ENCODE data around the gene RHOBTB1.
"Not testable (repeated sequence)": the region's sequence is repeated elsewhere in the genome, so short reads cannot be mapped to it uniquely, and the experiment has no call there.

The RHOBTB1 gene

DNA sequence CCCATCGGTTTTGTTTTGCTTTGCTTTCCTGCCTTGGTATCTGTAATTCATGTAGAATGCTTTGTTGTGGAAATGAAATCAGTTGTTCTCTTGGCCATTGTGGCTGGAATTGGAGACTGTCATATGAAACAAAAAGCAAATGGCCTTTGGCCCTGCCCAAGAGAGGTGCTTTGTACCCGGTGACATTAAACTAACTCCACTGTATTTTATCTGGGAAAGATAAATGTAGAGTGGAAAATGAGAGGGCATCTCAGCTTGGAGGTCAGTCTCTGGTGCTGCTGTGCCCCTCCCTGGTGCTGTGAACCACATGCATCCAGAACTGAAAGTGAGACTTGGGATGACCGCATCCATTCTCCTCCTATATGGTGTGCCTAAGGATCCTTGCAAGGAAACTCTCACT is 90.3 kb downstream of the RHOBTB1 start:
- DNase-seq: no peak

DNA sequence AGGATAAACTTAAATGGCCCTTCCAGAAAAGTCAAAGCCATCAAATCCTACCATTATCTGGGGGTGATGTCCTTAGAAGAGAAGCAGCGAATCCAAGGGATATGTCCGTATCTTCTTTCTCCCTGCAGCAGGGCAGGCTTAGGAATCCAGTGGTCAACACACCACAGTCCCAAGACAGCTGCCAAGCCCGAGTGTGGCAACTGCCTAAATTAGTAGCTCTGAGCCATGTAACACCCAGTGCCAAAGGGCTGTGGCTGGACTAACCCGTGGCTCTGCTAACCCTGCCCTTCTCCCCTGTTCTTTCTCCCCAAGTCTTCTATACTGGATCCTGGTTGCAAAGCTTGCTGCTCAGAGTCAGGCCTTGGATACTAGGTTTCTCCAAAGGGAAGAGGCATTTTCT is 90.9 kb downstream of the RHOBTB1 start:
- no peak for DNase-seq

GRCh38 chr10:60849740-60850139 is 94.2 kb downstream of the RHOBTB1 start:
- DNase-seq: no peak

- no peak for DNase-seq
Measured at GRCh38 chr10:60849217-60849616, 94.8 kb downstream of the RHOBTB1 start.

- DNase-seq: no peak
Measured at GRCh38 chr10:60848680-60849079, 95.3 kb downstream of the RHOBTB1 start.

- no peak for DNase-seq
Measured at GRCh38 chr10:60848126-60848525, 95.9 kb downstream of the RHOBTB1 start.

DNA sequence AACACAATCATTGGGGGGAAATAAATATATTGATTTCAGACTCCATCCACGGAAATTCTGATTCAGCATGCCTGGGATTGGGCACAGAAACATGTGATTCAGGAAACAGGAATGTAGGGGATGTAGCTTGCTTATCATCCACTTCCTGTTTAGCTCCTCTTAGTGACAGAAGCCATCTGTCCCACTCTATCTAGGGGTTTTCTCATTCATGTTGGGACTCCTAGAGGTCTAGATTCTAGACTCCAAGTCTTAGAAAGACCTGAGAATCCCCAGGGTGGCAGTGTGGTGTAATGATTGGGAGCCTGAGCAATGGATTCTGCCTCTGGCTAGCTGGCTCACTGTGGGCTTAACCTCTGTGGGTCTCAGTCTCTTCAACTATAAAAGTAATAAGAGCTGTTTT is 97.8 kb downstream of the RHOBTB1 start:
- DNase-seq: no peak

- DNase-seq: no peak
Measured at GRCh38 chr10:60845038-60845437, 98.9 kb downstream of the RHOBTB1 start.

DNA sequence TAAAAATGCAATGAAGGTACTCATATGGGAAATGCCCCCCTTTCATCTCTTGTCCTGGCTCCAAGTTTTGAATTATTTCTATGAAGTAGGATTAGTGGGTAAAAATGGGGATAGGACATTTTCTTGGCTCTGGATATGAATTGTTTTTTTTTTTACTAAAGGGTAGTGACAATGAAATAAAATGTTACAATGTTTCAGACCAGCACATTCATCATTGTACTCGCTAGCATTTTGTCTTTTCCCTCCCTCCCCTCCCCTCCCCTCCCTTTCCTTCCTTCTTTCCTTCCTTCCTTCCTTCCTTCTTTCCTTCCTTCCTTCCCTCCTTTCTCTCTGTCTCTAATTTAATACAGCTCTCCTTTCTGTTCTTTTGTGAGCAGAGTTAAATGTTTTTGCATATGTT is 101.3 kb downstream of the RHOBTB1 start:
- DNase-seq: no peak

DNA sequence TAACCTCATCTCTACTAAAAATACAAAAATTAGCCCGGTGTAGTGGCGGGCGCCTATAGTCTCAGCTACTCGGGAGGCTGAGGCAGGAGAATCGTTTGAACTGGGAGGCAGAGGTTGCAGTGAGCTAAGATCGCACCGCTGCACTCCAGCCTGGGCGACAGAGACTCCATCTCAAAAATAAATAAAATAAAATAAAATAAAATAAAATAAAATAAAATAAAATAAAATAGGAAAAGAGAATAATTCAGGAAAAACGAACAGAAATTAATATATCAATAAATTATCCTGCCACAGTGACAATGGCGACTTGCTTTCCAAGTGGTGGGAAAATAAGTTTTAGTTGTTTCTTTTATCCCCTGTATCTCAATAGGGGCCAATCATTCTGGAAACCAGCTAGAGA is 102.8 kb downstream of the RHOBTB1 start:
- DNase-seq: not testable (repeated sequence)

- DNase-seq: no peak
Measured at GRCh38 chr10:60835049-60835448, 108.9 kb downstream of the RHOBTB1 start.

GRCh38 chr10:60834401-60834800 is 109.6 kb downstream of the RHOBTB1 start:
- no peak for DNase-seq

- not testable (repeated sequence) for DNase-seq
Measured at GRCh38 chr10:60832136-60832535, 111.8 kb downstream of the RHOBTB1 start.

GRCh38 chr10:60828489-60828852 is 115.5 kb downstream of the RHOBTB1 start:
- no peak for DNase-seq

GRCh38 chr10:60827791-60828488 is 116.0 kb downstream of the RHOBTB1 start:
- no peak for DNase-seq

- DNase-seq: no peak
Measured at GRCh38 chr10:60825520-60825919, 118.5 kb downstream of the RHOBTB1 start.

GRCh38 chr10:60823324-60823723 is 120.7 kb downstream of the RHOBTB1 start:
- DNase-seq: no peak

- DNase-seq: no peak
Measured at GRCh38 chr10:60822809-60823208, 121.2 kb downstream of the RHOBTB1 start.

GRCh38 chr10:60821656-60822055 is 122.3 kb downstream of the RHOBTB1 start:
- no peak for DNase-seq

- no peak for DNase-seq
Measured at GRCh38 chr10:60820093-60820754, 123.8 kb downstream of the RHOBTB1 start.
